GM23338 (cell line): ENCODE results near the gene C10orf71. TPM values are rescaled to one million over a fixed set of nuclear protein-coding genes. Genes with fewer than 3 reads are reported as not detected.

Source experiments
- ATAC-seq: fragments of 200-7000 bp; cut with Tn5 transposase; 3 replicates; pipeline ENCODE4 v1.9.1; 2020
- DNase-seq: peaks from one replicate; pipeline ENCODE4 v3.0.0-alpha.2; 2015; ENCODE audit warnings: low spot score
- H2AFZ ChIP-seq: fragments of 200-600 bp; sonication (generic); 2 replicates; pipeline ENCODE4 v1.8.0; 2016; ENCODE audit warnings: antibody characterized with exemption, mild to moderate bottlenecking, moderate library complexity
- H3F3A ChIP-seq: fragments of 200-600 bp; sonication (generic); replicated peaks from 2 replicates; pipeline ENCODE4 v1.8.0; 2017; ENCODE audit warnings: antibody characterized with exemption, mixed run types, low read depth
- H3K27ac ChIP-seq: fragments of 200-600 bp; sonication (generic); 2 replicates; pipeline ENCODE4 v1.6.1; 2016; ENCODE audit warnings: low read depth
- H3K27me3 ChIP-seq: fragments of 200-600 bp; sonication (generic); 2 replicates; pipeline ENCODE4 v1.8.0; 2016; ENCODE audit warnings: mild to moderate bottlenecking, mixed run types, moderate library complexity; ENCODE audit not compliant: insufficient read depth
- H3K36me3 ChIP-seq: fragments of 200-600 bp; sonication (generic); 2 replicates; pipeline ENCODE4 v1.8.0; 2016; ENCODE audit warnings: mild to moderate bottlenecking; ENCODE audit not compliant: insufficient read depth
- H3K4me1 ChIP-seq: fragments of 200-600 bp; sonication (generic); 2 replicates; pipeline ENCODE4 v1.8.0; 2016; ENCODE audit warnings: mild to moderate bottlenecking, moderate library complexity; ENCODE audit not compliant: insufficient read depth
- H3K4me2 ChIP-seq: fragments of 200-600 bp; sonication (generic); 2 replicates; pipeline ENCODE4 v1.7.1; 2017; ENCODE audit warnings: mixed run types
- H3K4me3 ChIP-seq: fragments of 200-600 bp; sonication (generic); 2 replicates; pipeline ENCODE4 v1.6.1; 2016; ENCODE audit warnings: mixed run types
- H3K79me2 ChIP-seq: fragments of 200-600 bp; sonication (generic); replicated peaks from 2 replicates; pipeline ENCODE4 v1.8.0; 2017; ENCODE audit warnings: mild to moderate bottlenecking; ENCODE audit not compliant: insufficient read depth
- H3K9me2 ChIP-seq: fragments of 200-600 bp; sonication (generic); 2 replicates; pipeline ENCODE4 v1.8.0; 2017; ENCODE audit not compliant: insufficient read depth
- H4K20me1 ChIP-seq: fragments of 200-600 bp; sonication (generic); replicated peaks from 2 replicates; pipeline ENCODE4 v1.8.0; 2017; ENCODE audit warnings: mild to moderate bottlenecking; ENCODE audit not compliant: insufficient read depth
- H3K27ac Mint-ChIP-seq: 2 replicates; pipeline ENCODE4 v1.8.0; 2020; ENCODE audit warnings: inconsistent platforms, mild to moderate bottlenecking, moderate library complexity, mixed read lengths
- H3K27me3 Mint-ChIP-seq: 3 replicates; pipeline ENCODE4 v1.8.0; 2022; ENCODE audit warnings: low read depth, mild to moderate bottlenecking, moderate library complexity, mixed read lengths, inconsistent platforms; ENCODE audit not compliant: insufficient read depth, poor library complexity
- H3K36me3 Mint-ChIP-seq: 3 replicates; pipeline ENCODE4 v1.8.0; 2021; ENCODE audit warnings: low read depth, mild to moderate bottlenecking, inconsistent platforms, moderate library complexity, mixed read lengths
- H3K4me1 Mint-ChIP-seq: 3 replicates; pipeline ENCODE4 v1.8.0; 2020; ENCODE audit warnings: mild to moderate bottlenecking, inconsistent platforms, mixed read lengths
- H3K4me3 Mint-ChIP-seq: 3 replicates; pipeline ENCODE4 v1.8.0; 2021; ENCODE audit warnings: moderate library complexity, mild to moderate bottlenecking, inconsistent platforms, mixed read lengths
- H3K9me3 Mint-ChIP-seq: 3 replicates; pipeline ENCODE4 v1.8.0; 2020; ENCODE audit warnings: moderate library complexity, mild to moderate bottlenecking, inconsistent platforms, mixed read lengths
- CREB1 ChIP-seq: fragments of 250-450 bp; sonication (Bioruptor Pico); IDR thresholded peaks from 2 replicates; pipeline ENCODE4 v1.5.0; 2020; ENCODE audit warnings: low read depth, mild to moderate bottlenecking, moderate library complexity
- ETS1 ChIP-seq: IDR thresholded peaks from 2 replicates; pipeline ENCODE4 v1.6.1; 2016; ENCODE audit warnings: antibody characterized with exemption
- EZH2 ChIP-seq: fragments of 200-600 bp; sonication (generic); IDR thresholded peaks from one replicate; pipeline ENCODE4 v1.8.0; 2017; ENCODE audit warnings: antibody characterized with exemption, mild to moderate bottlenecking, low read depth; ENCODE audit not compliant: unreplicated experiment
- EZH2phosphoT487 ChIP-seq: fragments of 200-600 bp; sonication (generic); IDR thresholded peaks from one replicate; pipeline ENCODE4 v1.8.1; 2018; ENCODE audit warnings: antibody characterized with exemption; ENCODE audit not compliant: unreplicated experiment
- JUNB ChIP-seq: IDR thresholded peaks from one replicate; pipeline ENCODE4 v1.6.1; 2016; ENCODE audit warnings: antibody characterized with exemption; ENCODE audit not compliant: unreplicated experiment
- NANOG ChIP-seq: IDR thresholded peaks from 2 replicates; pipeline ENCODE4 v1.6.1; 2016; ENCODE audit warnings: antibody characterized with exemption, borderline replicate concordance
- POLR2AphosphoS5 ChIP-seq: IDR thresholded peaks from 2 replicates; pipeline ENCODE4 v1.6.1; 2016; ENCODE audit warnings: antibody characterized with exemption, low read depth
- REST ChIP-seq: IDR thresholded peaks from one replicate; pipeline ENCODE4 v1.6.1; 2018; ENCODE audit warnings: antibody characterized with exemption; ENCODE audit not compliant: unreplicated experiment
- STAT1 ChIP-seq: IDR thresholded peaks from one replicate; pipeline ENCODE4 v1.6.1; 2016; ENCODE audit warnings: antibody characterized with exemption; ENCODE audit not compliant: unreplicated experiment
- ZNF114 ChIP-seq: fragments of 250-450 bp; sonication (Bioruptor Pico); IDR thresholded peaks from 2 replicates; pipeline ENCODE4 v1.5.0; 2020; ENCODE audit warnings: mild to moderate bottlenecking, moderate library complexity
- ZNF331 ChIP-seq: fragments of 250-450 bp; sonication (Bioruptor Pico); IDR thresholded peaks from 2 replicates; pipeline ENCODE4 v1.5.0; 2020; ENCODE audit warnings: low read depth, mild to moderate bottlenecking, moderate library complexity
- ZNF462 ChIP-seq: fragments of 250-450 bp; sonication (Bioruptor Pico); IDR thresholded peaks from 2 replicates; pipeline ENCODE4 v1.5.0; 2020; ENCODE audit warnings: mild to moderate bottlenecking, moderate library complexity
- polyA plus RNA-seq: library from polyadenylated mRNA; unstranded; fragments of >200 nt; fragmentation: Nextera tagmentation; extraction: Ambion mirVana; gene quantifications from 2 replicates; pipeline ENCODE4 v1.2.1, GENCODE V29; 2016
- total RNA-seq: library from RNA; depleted of rRNA; stranded (reverse); fragments of >200 nt; shearing (Covaris generic); gene quantifications from 2 replicates; pipeline ENCODE4 v1.2.3, GENCODE V29; 2014
- TF ChIP-seq, protein P1 (sequence below), 2 experiments: fragments of 200-600 bp in 1 of 2; sonication (generic) in 1 of 2; conservative IDR thresholded peaks; 2 replicates each; pipeline versions ENCODE4 v1.5.1 to v1.6.1; 2016 to 2017; ENCODE audit warnings: antibody characterized with exemption in 2 of 2, low read depth in 2 of 2, mild to moderate bottlenecking in 2 of 2, moderate library complexity in 1 of 2

C10orf71 gene
- total and polyA plus RNA-seq, 2 experiments from 2014 or later: not detected

- H3K9me3 Mint-ChIP-seq: no peaks in the 10 kb centered on the region
- H3K27me3 Mint-ChIP-seq: no peaks in the 10 kb centered on the region
- H3K27ac Mint-ChIP-seq: no peak overlapping the region
- no peak for ATAC-seq
- H3K4me1 Mint-ChIP-seq: no peaks in the 10 kb centered on the region
- TF ChIP-seq POLR2AphosphoS5 (no peak), NANOG (no peak), EZH2phosphoT487 (no peak), ZNF331 (CRISPR knock-in tag) (no peak), EZH2 (no peak), CREB1 (CRISPR knock-in tag) (no peak), ZNF114 (CRISPR knock-in tag) (no peak), ETS1 (no peak), ZNF462 (CRISPR knock-in tag) (no peak), STAT1 (no peak), JUNB (no peak), REST (no peak)
- TF ChIP-seq, protein P1, sequence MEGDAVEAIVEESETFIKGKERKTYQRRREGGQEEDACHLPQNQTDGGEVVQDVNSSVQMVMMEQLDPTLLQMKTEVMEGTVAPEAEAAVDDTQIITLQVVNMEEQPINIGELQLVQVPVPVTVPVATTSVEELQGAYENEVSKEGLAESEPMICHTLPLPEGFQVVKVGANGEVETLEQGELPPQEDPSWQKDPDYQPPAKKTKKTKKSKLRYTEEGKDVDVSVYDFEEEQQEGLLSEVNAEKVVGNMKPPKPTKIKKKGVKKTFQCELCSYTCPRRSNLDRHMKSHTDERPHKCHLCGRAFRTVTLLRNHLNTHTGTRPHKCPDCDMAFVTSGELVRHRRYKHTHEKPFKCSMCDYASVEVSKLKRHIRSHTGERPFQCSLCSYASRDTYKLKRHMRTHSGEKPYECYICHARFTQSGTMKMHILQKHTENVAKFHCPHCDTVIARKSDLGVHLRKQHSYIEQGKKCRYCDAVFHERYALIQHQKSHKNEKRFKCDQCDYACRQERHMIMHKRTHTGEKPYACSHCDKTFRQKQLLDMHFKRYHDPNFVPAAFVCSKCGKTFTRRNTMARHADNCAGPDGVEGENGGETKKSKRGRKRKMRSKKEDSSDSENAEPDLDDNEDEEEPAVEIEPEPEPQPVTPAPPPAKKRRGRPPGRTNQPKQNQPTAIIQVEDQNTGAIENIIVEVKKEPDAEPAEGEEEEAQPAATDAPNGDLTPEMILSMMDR (conservative IDR thresholded peaks at IDR 0.05; ENCODE audit: low read depth in 2 of 2): no peak
- no peak for DNase-seq
- no peaks in the 10 kb centered on the region for H4K20me1 ChIP-seq
- H3K4me3 ChIP-seq: no peak overlapping the region
- H3K4me2 ChIP-seq: no peak overlapping the region
- H3K27me3 ChIP-seq: no peaks in the 10 kb centered on the region
- no peaks in the 10 kb centered on the region for H3K9me2 ChIP-seq
- no peaks in the 10 kb centered on the region for H3K4me1 ChIP-seq
- no peaks in the 10 kb centered on the region for H3K36me3 ChIP-seq
- H3K4me3 Mint-ChIP-seq: no peak overlapping the region
- no peaks in the 10 kb centered on the region for H3F3A ChIP-seq
- no peak overlapping the region for H2AFZ ChIP-seq
- H3K79me2 ChIP-seq: no peaks in the 10 kb centered on the region
- no peaks in the 10 kb centered on the region for H3K36me3 Mint-ChIP-seq
- H3K27ac ChIP-seq: no peak overlapping the region
Observed at GRCh38 chr10:49274886-49275285, 24.1 kb upstream of the C10orf71 start.
